RWPE2 (cell line): ENCODE measurements around the gene LCE3B.

Experiments
- ATAC-seq: fragments of 200-7000 bp; cut with Tn5 transposase; 3 replicates; pipeline ENCODE4 v1.9.1; 2021; ENCODE audit warnings: low read depth
- DNase-seq: peaks from one replicate; pipeline ENCODE4 v3.0.0-alpha.2; 2020; ENCODE audit warnings: low spot score
- H3K27ac ChIP-seq: fragments of 450-650 bp; 2 replicates; pipeline ENCODE4 v1.5.1; 2017; ENCODE audit warnings: mild to moderate bottlenecking; ENCODE audit not compliant: poor library complexity, severe bottlenecking
- H3K27me3 ChIP-seq: fragments of 250-450 bp; sonication (Bioruptor Pico); 2 replicates; pipeline ENCODE4 v1.5.1; 2021; ENCODE audit warnings: mild to moderate bottlenecking, moderate library complexity; ENCODE audit not compliant: insufficient read depth, poor library complexity, severe bottlenecking
- H3K36me3 ChIP-seq: fragments of 250-450 bp; sonication (Bioruptor Pico); 2 replicates; pipeline ENCODE4 v1.5.1; 2020; ENCODE audit warnings: low read depth, mild to moderate bottlenecking, moderate library complexity
- H3K4me1 ChIP-seq: fragments of 250-450 bp; sonication (Bioruptor Pico); 2 replicates; pipeline ENCODE4 v1.5.1; 2021; ENCODE audit warnings: mild to moderate bottlenecking, moderate library complexity; ENCODE audit not compliant: insufficient read depth, poor library complexity, severe bottlenecking
- H3K4me3 ChIP-seq: fragments of 250-450 bp; sonication (Bioruptor Pico); 2 replicates; pipeline ENCODE4 v1.5.1; 2021; ENCODE audit warnings: mild to moderate bottlenecking, moderate library complexity; ENCODE audit not compliant: severe bottlenecking
- H3K9me3 ChIP-seq: fragments of 250-450 bp; sonication (Bioruptor Pico); 2 replicates; pipeline ENCODE4 v1.5.1; 2021; ENCODE audit warnings: mild to moderate bottlenecking, moderate library complexity; ENCODE audit not compliant: severe bottlenecking
- TF ChIP-seq, protein P1 (sequence below): fragments of 450-650 bp; IDR thresholded peaks from one replicate; pipeline ENCODE4 v1.5.1; 2017; ENCODE audit warnings: mild to moderate bottlenecking, moderate library complexity; ENCODE audit not compliant: poor library complexity, severe bottlenecking

Gene LCE3B

DNA sequence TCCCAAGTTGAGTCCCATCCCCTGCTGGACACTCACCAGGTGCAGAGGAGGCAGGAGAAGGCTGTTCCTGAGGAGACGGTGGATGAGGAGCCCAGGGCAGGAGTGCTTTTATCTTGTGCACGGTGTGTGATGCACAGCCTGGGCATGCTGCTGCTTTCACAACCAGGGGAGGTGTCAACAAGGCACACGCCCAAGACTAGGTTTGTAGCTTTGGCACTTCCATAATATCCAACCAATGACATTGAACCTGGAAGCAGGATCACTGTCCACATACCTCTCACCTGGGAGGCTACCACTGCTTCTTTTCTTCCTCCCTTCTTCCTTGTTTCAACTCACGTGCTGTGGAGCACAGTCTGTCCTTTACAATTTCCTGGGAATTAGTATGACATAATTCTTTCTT is 33.2 kb upstream of the LCE3B start, which contains the start of gene LCE3D:
LCE3D (minus strand) TSS at position 84 of the 400 bp plus-strand sequence. CDS start 580 bp downstream, outside the sequence.
- no peak for DNase-seq
- TF ChIP-seq, protein P1, sequence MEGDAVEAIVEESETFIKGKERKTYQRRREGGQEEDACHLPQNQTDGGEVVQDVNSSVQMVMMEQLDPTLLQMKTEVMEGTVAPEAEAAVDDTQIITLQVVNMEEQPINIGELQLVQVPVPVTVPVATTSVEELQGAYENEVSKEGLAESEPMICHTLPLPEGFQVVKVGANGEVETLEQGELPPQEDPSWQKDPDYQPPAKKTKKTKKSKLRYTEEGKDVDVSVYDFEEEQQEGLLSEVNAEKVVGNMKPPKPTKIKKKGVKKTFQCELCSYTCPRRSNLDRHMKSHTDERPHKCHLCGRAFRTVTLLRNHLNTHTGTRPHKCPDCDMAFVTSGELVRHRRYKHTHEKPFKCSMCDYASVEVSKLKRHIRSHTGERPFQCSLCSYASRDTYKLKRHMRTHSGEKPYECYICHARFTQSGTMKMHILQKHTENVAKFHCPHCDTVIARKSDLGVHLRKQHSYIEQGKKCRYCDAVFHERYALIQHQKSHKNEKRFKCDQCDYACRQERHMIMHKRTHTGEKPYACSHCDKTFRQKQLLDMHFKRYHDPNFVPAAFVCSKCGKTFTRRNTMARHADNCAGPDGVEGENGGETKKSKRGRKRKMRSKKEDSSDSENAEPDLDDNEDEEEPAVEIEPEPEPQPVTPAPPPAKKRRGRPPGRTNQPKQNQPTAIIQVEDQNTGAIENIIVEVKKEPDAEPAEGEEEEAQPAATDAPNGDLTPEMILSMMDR = no peak

GRCh38 chr1:152582647-152583046 is 31.0 kb upstream of the LCE3B start:
- no peaks in the 10 kb centered on the region for H3K27me3 ChIP-seq
- peaks cover 9% of the 10 kb centered on the region for H3K4me1 ChIP-seq
- ATAC-seq = peak; percentile 65
- no peaks in the 10 kb centered on the region for H3K36me3 ChIP-seq
- TF ChIP-seq, protein P1 = no peak
- no peak overlapping the region for H3K27ac ChIP-seq
- no peaks in the 10 kb centered on the region for H3K9me3 ChIP-seq
- no peak for DNase-seq
- H3K4me3 ChIP-seq = no peak overlapping the region

More for the DNA sequence above, 33.2 kb upstream of the LCE3B start, which contains the start of gene LCE3D:
- H3K27ac ChIP-seq = peak within 1 kb of the TSS; percentile 35
- no peaks in the 10 kb centered on the region for H3K36me3 ChIP-seq
- no peak within 1 kb of the TSS for H3K4me3 ChIP-seq
- no peaks in the 10 kb centered on the region for H3K9me3 ChIP-seq
- H3K27me3 ChIP-seq = no peaks in the 10 kb centered on the region
- H3K4me1 ChIP-seq = peaks cover 9% of the 10 kb centered on the region
- ATAC-seq = peak; percentile 88

- Histone ChIP-seq H3K27ac (no peak overlapping the region), H3K4me3 (no peak overlapping the region), H3K4me1 (peaks cover 4% of the 10 kb centered on the region), H3K27me3 (no peaks in the 10 kb centered on the region), H3K36me3 (no peaks in the 10 kb centered on the region), H3K9me3 (no peaks in the 10 kb centered on the region)
- ATAC-seq (no peak), DNase-seq (no peak)
- TF ChIP-seq, protein P1 = no peak
Observed at GRCh38 chr1:152585586-152585985, 28.0 kb upstream of the LCE3B start.

GRCh38 chr1:152596986-152597385 is 16.6 kb upstream of the LCE3B start:
- ATAC-seq = no peak
- DNase-seq = no peak
- H3K27me3 ChIP-seq = no peaks in the 10 kb centered on the region
- no peak overlapping the region for H3K27ac ChIP-seq
- no peaks in the 10 kb centered on the region for H3K36me3 ChIP-seq
- H3K4me3 ChIP-seq = no peak overlapping the region
- TF ChIP-seq, protein P1 = no peak
- H3K4me1 ChIP-seq = no peaks in the 10 kb centered on the region
- no peaks in the 10 kb centered on the region for H3K9me3 ChIP-seq

- Histone ChIP-seq H3K27me3 (no peaks in the 10 kb centered on the region), H3K4me1 (no peaks in the 10 kb centered on the region), H3K4me3 (no peak within 1 kb of the TSS), H3K27ac (no peak within 1 kb of the TSS), H3K9me3 (no peaks in the 10 kb centered on the region), H3K36me3 (no peaks in the 10 kb centered on the region)
- ATAC-seq (no peak), DNase-seq (no peak)
- TF ChIP-seq, protein P1 = no peak
Observed at GRCh38 chr1:152599934-152600333, 13.7 kb upstream of the LCE3B start, which contains the start of gene LCE3C. LCE3C (plus strand) TSS chr1:152600234; CDS start chr1:152600732, 498 bp downstream.
